DOHH2 (cell line): ENCODE measurements around the gene TFIP11.

Experiments
- H3F3A ChIP-seq: fragments of 200-600 bp; sonication (generic), shearing (Covaris generic); 2 replicates; pipeline ENCODE4 v1.6.0; 2016; ENCODE audit warnings: antibody characterized with exemption, mild to moderate bottlenecking; ENCODE audit not compliant: control insufficient read depth, insufficient read depth
- H3K27ac ChIP-seq: fragments of 200-600 bp; sonication (generic); 2 replicates; pipeline ENCODE4 v1.5.1; 2014; ENCODE audit warnings: low read depth, mild to moderate bottlenecking, low read length, moderate library complexity
- H3K27me3 ChIP-seq: fragments of 200-600 bp; sonication (generic); 2 replicates; pipeline ENCODE4 v1.6.1; 2014; ENCODE audit warnings: mild to moderate bottlenecking, low read length, mixed read lengths; ENCODE audit not compliant: control insufficient read depth
- H3K36me3 ChIP-seq: fragments of 200-600 bp; sonication (generic); 2 replicates; pipeline ENCODE4 v1.6.1; 2014; ENCODE audit warnings: mild to moderate bottlenecking, low read length, moderate library complexity, mixed read lengths; ENCODE audit not compliant: control insufficient read depth
- H3K4me1 ChIP-seq: fragments of 200-600 bp; sonication (generic); 2 replicates; pipeline ENCODE4 v1.6.1; 2014; ENCODE audit warnings: mild to moderate bottlenecking, low read length, mixed read lengths; ENCODE audit not compliant: control insufficient read depth
- H3K4me2 ChIP-seq: fragments of 200-600 bp; sonication (generic); 2 replicates; pipeline ENCODE4 v1.6.0; 2014; ENCODE audit warnings: mild to moderate bottlenecking, low read length, moderate library complexity
- H3K4me3 ChIP-seq: fragments of 200-600 bp; sonication (generic); 2 replicates; pipeline ENCODE4 v1.5.1; 2014; ENCODE audit warnings: mild to moderate bottlenecking, low read length, mixed read lengths
- H3K79me2 ChIP-seq: fragments of 200-600 bp; sonication (generic); 2 replicates; pipeline ENCODE4 v1.6.1; 2014; ENCODE audit warnings: mild to moderate bottlenecking, low read length, mixed read lengths; ENCODE audit not compliant: control insufficient read depth
- H3K9me2 ChIP-seq: fragments of 200-600 bp; sonication (generic); replicated peaks from 2 replicates; pipeline ENCODE4 v1.6.1; 2014; ENCODE audit warnings: mild to moderate bottlenecking, low read length, mixed read lengths; ENCODE audit not compliant: control insufficient read depth
- H3K9me3 ChIP-seq: fragments of 200-600 bp; sonication (generic); 2 replicates; pipeline ENCODE4 v1.6.1; 2014; ENCODE audit warnings: antibody characterized with exemption, low read length, mixed read lengths; ENCODE audit not compliant: control insufficient read depth, insufficient read depth
- H4K20me1 ChIP-seq: fragments of 200-600 bp; sonication (generic); 2 replicates; pipeline ENCODE4 v1.6.0; 2014; ENCODE audit warnings: low read depth, mild to moderate bottlenecking, antibody characterized with exemption, low read length, moderate library complexity; ENCODE audit not compliant: control insufficient read depth, insufficient read depth
- CTCF ChIP-seq: fragments of 200-600 bp; sonication (generic); IDR thresholded peaks from one replicate; pipeline ENCODE4 v1.5.1; 2014; ENCODE audit warnings: antibody characterized with exemption, mild to moderate bottlenecking, low read depth, low read length; ENCODE audit not compliant: poor library complexity, severe bottlenecking
- EZH2phosphoT487 ChIP-seq: fragments of 200-600 bp; sonication (generic); IDR thresholded peaks from 2 replicates; pipeline ENCODE4 v1.6.1; 2017; ENCODE audit warnings: borderline replicate concordance, mild to moderate bottlenecking, antibody characterized with exemption, low read length, moderate library complexity, mixed read lengths

The TFIP11 gene

GRCh38 chr22:26450453-26451185, 61.7 kb downstream of the TFIP11 start:
- H3K27me3 ChIP-seq = no peaks in the 10 kb centered on the region

GRCh38 chr22:26448941-26449340, 63.3 kb downstream of the TFIP11 start:
- H3F3A ChIP-seq = peaks cover 8% of the 10 kb centered on the region; the same call in 1 of the 2 replicates
- no peaks in the 10 kb centered on the region for H4K20me1 ChIP-seq
- no peaks in the 10 kb centered on the region for H3K27me3 ChIP-seq
- H3K4me3 ChIP-seq = no peak overlapping the region
- H3K36me3 ChIP-seq = peaks cover 47% of the 10 kb centered on the region
- H3K9me2 ChIP-seq = no peaks in the 10 kb centered on the region
- no peaks in the 10 kb centered on the region for H3K4me1 ChIP-seq
- no peak overlapping the region for H3K4me2 ChIP-seq
- no peak for TF ChIP-seq CTCF
- TF ChIP-seq EZH2phosphoT487 = no peak
- peaks cover 3% of the 10 kb centered on the region; the same call in 1 of the 2 replicates for H3K79me2 ChIP-seq
- no peaks in the 10 kb centered on the region for H3K9me3 ChIP-seq
- H3K27ac ChIP-seq = no peak overlapping the region

More at GRCh38 chr22:26450453-26451185, 61.7 kb downstream of the TFIP11 start:
- H3K9me2 ChIP-seq = no peaks in the 10 kb centered on the region
- peaks cover 6% of the 10 kb centered on the region for H3K79me2 ChIP-seq
- no peaks in the 10 kb centered on the region for H4K20me1 ChIP-seq
- H3F3A ChIP-seq = peaks cover 5% of the 10 kb centered on the region; the same call in 1 of the 2 replicates
- no peak overlapping the region for H3K4me2 ChIP-seq
- H3K4me1 ChIP-seq = no peaks in the 10 kb centered on the region
- H3K4me3 ChIP-seq = no peak overlapping the region
- H3K36me3 ChIP-seq = peaks cover 52% of the 10 kb centered on the region
- TF ChIP-seq CTCF (no peak), EZH2phosphoT487 (no peak)
- H3K27ac ChIP-seq = no peak overlapping the region
- no peaks in the 10 kb centered on the region for H3K9me3 ChIP-seq

- no peak overlapping the region for H3K4me2 ChIP-seq
Measured at GRCh38 chr22:26448334-26448733, 63.9 kb downstream of the TFIP11 start.

More at GRCh38 chr22:26448334-26448733, 63.9 kb downstream of the TFIP11 start:
- H3K27me3 ChIP-seq = no peaks in the 10 kb centered on the region
- H3K4me3 ChIP-seq = no peak overlapping the region
- H3K4me1 ChIP-seq = no peaks in the 10 kb centered on the region
- no peaks in the 10 kb centered on the region for H4K20me1 ChIP-seq
- H3F3A ChIP-seq = peaks cover 8% of the 10 kb centered on the region; the same call in 1 of the 2 replicates
- no peak overlapping the region for H3K27ac ChIP-seq
- peaks cover 41% of the 10 kb centered on the region for H3K36me3 ChIP-seq
- no peaks in the 10 kb centered on the region for H3K9me2 ChIP-seq
- H3K79me2 ChIP-seq = no peaks in the 10 kb centered on the region
- no peaks in the 10 kb centered on the region for H3K9me3 ChIP-seq
- no peak for TF ChIP-seq EZH2phosphoT487
